Pancreas (tissue), 10 donors: Measurements from ENCODE around the gene ANKH. TPM values are rescaled to one million over a fixed set of nuclear protein-coding genes. Genes with fewer than 3 reads are reported as not detected.
A peak's percentile ranks its signal among the peaks of the same experiment; 100 is the strongest.

Source experiments
- ATAC-seq, 4 donors: fragments of 200-7000 bp; cut with Tn5 transposase; one replicate each; pipeline versions ENCODE4 v1.8.0 to v1.9.1; 2020; ENCODE audit warnings: mild to moderate bottlenecking in 4 of 4, moderate library complexity in 4 of 4
- DNase-seq, 6 donors: peaks; one replicate each; pipeline ENCODE4 v3.0.0-alpha.2; 2020
- FAIRE-seq: peaks from 2 replicates; lab custom pipeline; 2012; peaks lifted over from hg19 to GRCh38; lab: Jason Lieb, UNC
- H3K27ac ChIP-seq, 4 donors: fragments of 200-600 bp; sonication (generic); 1 replicate in 3 of 4; 2 replicates in 1 of 4; pipeline versions ENCODE4 v1.5.0 to v1.8.0; 2020
- H3K27me3 ChIP-seq, 4 donors: fragments of 200-600 bp; one replicate each; pipeline ENCODE4 v1.8.0; 2021
- H3K36me3 ChIP-seq, 3 donors: fragments of 200-600 bp; sonication (generic) in 1 of 3; one replicate each; pipeline versions ENCODE4 v1.5.0 to v1.8.0; 2020 to 2021
- H3K4me1 ChIP-seq, 3 donors: fragments of 200-600 bp; one replicate each; pipeline ENCODE4 v1.8.0; 2021
- H3K4me3 ChIP-seq, 4 donors: fragments of 200-600 bp; sonication (generic) in 2 of 4; one replicate each; pipeline versions ENCODE4 v1.5.0 to v1.8.0; 2020 to 2021
- H3K9me3 ChIP-seq, 4 donors: fragments of 200-600 bp; one replicate each; pipeline ENCODE4 v1.8.0; 2021
- WGBS, 2 donors: extraction: QIAGEN DNeasy Blood & Tissue Kit; methylation state at CpG; one replicate each; pipeline ENCODE4 v1.1.7; 2013; 5-methylcytosine and 5-hydroxymethylcytosine counted together
- intact Hi-C, 3 donors: fragments of 100-400 bp; cut with DNase I; formaldehyde crosslinking; loops; one replicate each; pipeline versions ENCODE4 v1.11.1 to v1.14.2; 2022
- polyA plus RNA-seq, 2 donors: library from polyadenylated mRNA; stranded (reverse); fragments of 200-250 nt; gene quantifications; one replicate each; pipeline ENCODE4 v1.2.3, GENCODE V29; 2013
- total RNA-seq, 6 donors: library from RNA; stranded (reverse); fragmentation: NEBNext Ultra II Directional in 4 of 6; extraction: Animal tissue kit (Norgen Biotek cat#: 25700) in 4 of 6; gene quantifications; one replicate each; pipeline versions ENCODE4 v1.2.1 to v1.2.4, GENCODE V29; 2021 to 2023
- TF ChIP-seq, protein P1 (sequence below), 4 donors: fragments of 200-600 bp; sonication (generic) in 3 of 4; IDR thresholded peaks; one replicate each; pipeline versions ENCODE4 v1.5.0 to v1.8.0; 2021; ENCODE audit warnings: antibody characterized with exemption in 4 of 4
- donor health status: healthy with polysubstance abuse.
- donor health status: DM: no; HTN: no; CAD: no; lungs with moderate emphysema.
- donor health status: DM: no; HTN: no; CAD: no.
- donor health status: control.
- donor health status: control.
- donor health status: Bipolar disorder and iron deficiency.
- donor health status: DM: yes; HTN: yes; CAD: no.
- donor health status: DM: no; HTN: no; CAD: no.
- donor health status: DM: no; HTN: no; CAD: no.
- donor health status: DM: yes; HTN: yes; CAD: no.

ANKH gene
- total and polyA plus RNA-seq, 8 donors = 11.8 to 48.6 (median 37.7) TPM

- 0% methylated on average over 94 to 115 of the region's 115 CpGs for WGBS, 2 donors
- Histone ChIP-seq H3K27ac (peak within 1 kb of the TSS; percentile 85 to 92 (median 90)), H3K9me3 (no peaks in the 10 kb centered on the region), H3K4me1 (peaks cover 6 to 22% (median 14%) of the 10 kb centered on the region in 3 donors), H3K27me3 (no peaks in the 10 kb centered on the region), H3K4me3 (peak within 1 kb of the TSS; percentile 75 to 86 (median 78)), H3K36me3 (no peaks in the 10 kb centered on the region)
- intact Hi-C loops = no loop called here
- ATAC-seq (peak; percentile 92 to 97 (median 96)), FAIRE-seq (no peak), DNase-seq (peak; percentile 87 to 96 (median 91))
- TF ChIP-seq, protein P1, sequence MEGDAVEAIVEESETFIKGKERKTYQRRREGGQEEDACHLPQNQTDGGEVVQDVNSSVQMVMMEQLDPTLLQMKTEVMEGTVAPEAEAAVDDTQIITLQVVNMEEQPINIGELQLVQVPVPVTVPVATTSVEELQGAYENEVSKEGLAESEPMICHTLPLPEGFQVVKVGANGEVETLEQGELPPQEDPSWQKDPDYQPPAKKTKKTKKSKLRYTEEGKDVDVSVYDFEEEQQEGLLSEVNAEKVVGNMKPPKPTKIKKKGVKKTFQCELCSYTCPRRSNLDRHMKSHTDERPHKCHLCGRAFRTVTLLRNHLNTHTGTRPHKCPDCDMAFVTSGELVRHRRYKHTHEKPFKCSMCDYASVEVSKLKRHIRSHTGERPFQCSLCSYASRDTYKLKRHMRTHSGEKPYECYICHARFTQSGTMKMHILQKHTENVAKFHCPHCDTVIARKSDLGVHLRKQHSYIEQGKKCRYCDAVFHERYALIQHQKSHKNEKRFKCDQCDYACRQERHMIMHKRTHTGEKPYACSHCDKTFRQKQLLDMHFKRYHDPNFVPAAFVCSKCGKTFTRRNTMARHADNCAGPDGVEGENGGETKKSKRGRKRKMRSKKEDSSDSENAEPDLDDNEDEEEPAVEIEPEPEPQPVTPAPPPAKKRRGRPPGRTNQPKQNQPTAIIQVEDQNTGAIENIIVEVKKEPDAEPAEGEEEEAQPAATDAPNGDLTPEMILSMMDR (IDR thresholded peaks at IDR 0.05) = no peak
Observed at GRCh38 chr5:14664270-14665100, 207.1 kb downstream of the ANKH start, which contains the start of gene OTULIN. OTULIN (plus strand) TSS chr5:14664718; CDS start chr5:14664826, 108 bp downstream.

GRCh38 chr5:14663734-14664269 lies 207.8 kb downstream of the ANKH start:
- TF ChIP-seq, protein P1 (IDR thresholded peaks at IDR 0.05) = no peak
- Histone ChIP-seq H3K36me3 (no peaks in the 10 kb centered on the region), H3K27me3 (no peaks in the 10 kb centered on the region), H3K9me3 (no peaks in the 10 kb centered on the region), H3K4me3 (peak overlapping the region; percentile 75 to 86 (median 78)), H3K27ac (peak overlapping the region; percentile 85 to 92 (median 90)), H3K4me1 (peaks cover 6 to 22% (median 14%) of the 10 kb centered on the region in 3 donors)
- intact Hi-C loops = no loop called here
- FAIRE-seq = no peak
- ATAC-seq = peak; percentile 21 to 56 (median 42)
- 1 to 2% methylated on average over 24 of the region's 24 CpGs for WGBS, 2 donors
- peak in 1 of 6 donors; percentile 23 for DNase-seq

- FAIRE-seq = no peak
Observed at GRCh38 chr5:14662721-14663260, 208.8 kb downstream of the ANKH start.

GRCh38 chr5:14660833-14661232 lies 210.7 kb downstream of the ANKH start:
- WGBS, 2 donors = 74 to 78% methylated on average over 2 of the region's 2 CpGs
- Histone ChIP-seq H3K27ac (peak overlapping the region in 1 of 4 donors; percentile 13), H3K27me3 (no peaks in the 10 kb centered on the region), H3K4me3 (no peak overlapping the region), H3K4me1 (peaks cover 2 to 8% (median 4%) of the 10 kb centered on the region in 3 donors), H3K36me3 (no peaks in the 10 kb centered on the region), H3K9me3 (no peaks in the 10 kb centered on the region)
- DNase-seq (no peak), FAIRE-seq (no peak), ATAC-seq (no peak)
- intact Hi-C loops = no loop called here
- TF ChIP-seq, protein P1 (IDR thresholded peaks at IDR 0.05) = no peak

More at GRCh38 chr5:14662721-14663260, 208.8 kb downstream of the ANKH start:
- Histone ChIP-seq H3K4me1 (peaks cover 6 to 22% (median 14%) of the 10 kb centered on the region in 3 donors), H3K9me3 (no peaks in the 10 kb centered on the region), H3K27ac (no peak overlapping the region), H3K4me3 (no peak overlapping the region), H3K36me3 (no peaks in the 10 kb centered on the region), H3K27me3 (no peaks in the 10 kb centered on the region)
- 93 to 96% methylated on average over 7 of the region's 7 CpGs for WGBS, 2 donors
- ATAC-seq (no peak), DNase-seq (no peak)
- intact Hi-C loops = no loop called here
- TF ChIP-seq, protein P1 (IDR thresholded peaks at IDR 0.05) = no peak
